Right renal pelvis (tissue), 4 donors: ENCODE results near the gene BICRAL. TPM values are rescaled to one million over a fixed set of nuclear protein-coding genes. Genes with fewer than 3 reads are reported as not detected.

ENCODE experiments used
- polyA plus RNA-seq, 4 donors: library from polyadenylated mRNA; unstranded; fragments of 120-200 nt; gene quantifications; one replicate each; pipeline ENCODE4 v1.2.1, GENCODE V29; 2013; ENCODE audit not compliant: insufficient read length in 4 of 4

Gene BICRAL
- polyA plus RNA-seq, 4 donors = 14.7 to 18.1 (median 16.1) TPM

Other genes with a start within 250 kb of the BICRAL start
- 10 to 100 TPM; 24.9 to 32.3 (median 28.2) TPM for gene UBR2, start 218.0 kb upstream of the BICRAL start, polyA plus RNA-seq
- 1 to 10 TPM; 1.8 to 4.3 (median 2.9) TPM for gene PRPH2, start 59.5 kb upstream of the BICRAL start, polyA plus RNA-seq
- 10 to 100 TPM; 23.2 to 25.3 (median 23.6) TPM for gene TBCC, start 35.9 kb upstream of the BICRAL start, polyA plus RNA-seq
- 100 to 1,000 TPM; 104 to 119 (median 111) TPM for gene RPL7L1, start 97.6 kb downstream of the BICRAL start, polyA plus RNA-seq
- under 1 TPM in 3 of 4 donors, not detected in 1; 0.15 to 0.36 (median 0.30) TPM for gene PTCRA, start 134.0 kb downstream of the BICRAL start, polyA plus RNA-seq
- 10 to 100 TPM; 54.2 to 65.9 (median 61.5) TPM for gene CNPY3, start 147.4 kb downstream of the BICRAL start, polyA plus RNA-seq
- 1 to 10 TPM in 2 of 4 donors, under 1 TPM in 2; 0.72 to 1.1 (median 0.95) TPM for gene GNMT, start 178.7 kb downstream of the BICRAL start, polyA plus RNA-seq
- 10 to 100 TPM; 20.5 to 24.5 (median 22.4) TPM for gene PEX6, start 197.1 kb downstream of the BICRAL start, polyA plus RNA-seq
- 10 to 100 TPM; 63.3 to 70.8 (median 66.6) TPM for gene PPP2R5D, start 202.5 kb downstream of the BICRAL start, polyA plus RNA-seq
- gene MEA1, start 231.9 kb downstream of the BICRAL start, polyA plus RNA-seq = 10 to 100 TPM; 86.6 to 99.6 (median 89.4) TPM
- gene KLHDC3, start 232.2 kb downstream of the BICRAL start, polyA plus RNA-seq = 100 to 1,000 TPM in 2 of 4 donors, 10 to 100 TPM in 2; 98.2 to 109 (median 99.7) TPM
- 10 to 100 TPM; 56.2 to 59.8 (median 59.4) TPM for gene RRP36, start 239.6 kb downstream of the BICRAL start, polyA plus RNA-seq